ENCODE measurements around the gene OR52N2. TPM values are rescaled to one million over a fixed set of nuclear protein-coding genes. Genes with fewer than 3 reads are reported as not detected.

Gene OR52N2
- total RNA-seq, 4 donors from 2014 or later, result not detected

GRCh38 chr11:5803982-5804381 is 4.7 kb upstream of the OR52N2 start:
- Histone ChIP-seq H3K27me3 (no peaks in the 10 kb centered on the region), H3K4me1 (peaks cover 8% of the 10 kb centered on the region), H3K4me3 (no peak overlapping the region), H3K9me3 (peaks cover 5% of the 10 kb centered on the region), H3K36me3 (no peaks in the 10 kb centered on the region), H3K27ac (no peak overlapping the region)
- no peak for TF ChIP-seq EP300 (IDR thresholded peaks at IDR 0.05)
- no peak for DNase-seq (ENCODE audit: low spot score in 2 of 2)
- WGBS, result 87% methylated on average over 5 of the region's 5 CpGs

GRCh38 chr11:5807580-5807979 is 1.1 kb upstream of the OR52N2 start:
- 69% methylated on average over 8 of the region's 10 CpGs for WGBS
- Histone ChIP-seq H3K4me1 (peaks cover 11% of the 10 kb centered on the region), H3K4me3 (no peak overlapping the region), H3K36me3 (no peaks in the 10 kb centered on the region), H3K27ac (no peak overlapping the region), H3K27me3 (no peaks in the 10 kb centered on the region), H3K9me3 (peaks cover 5% of the 10 kb centered on the region)
- DNase-seq (ENCODE audit: low spot score in 2 of 2), result no peak
- TF ChIP-seq CTCF (IDR thresholded peaks at IDR 0.05), result no peak
- no peak for TF ChIP-seq POLR2A (IDR thresholded peaks at IDR 0.05)
- TF ChIP-seq POLR2AphosphoS5 (IDR thresholded peaks at IDR 0.05), result no peak
- no peak for TF ChIP-seq EP300 (IDR thresholded peaks at IDR 0.05)

DNA sequence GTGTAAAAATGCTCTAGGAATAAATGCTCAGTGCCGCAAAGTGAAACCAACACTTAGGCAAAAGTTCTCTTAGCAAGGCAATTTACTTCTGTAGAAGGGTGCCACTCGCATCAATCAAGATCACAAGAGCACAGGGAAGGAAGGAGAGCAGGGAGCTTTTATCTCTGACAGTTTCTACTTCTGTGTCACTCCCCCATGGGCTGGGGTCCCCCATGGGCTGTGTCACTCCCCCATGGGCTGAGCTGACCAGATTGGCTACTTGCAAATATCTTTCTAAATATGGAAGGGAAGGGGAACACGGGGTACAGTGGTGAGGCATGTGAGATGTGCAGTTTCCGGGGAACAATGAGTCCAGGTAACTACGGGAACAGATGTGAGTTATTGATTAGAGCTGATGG is 397 bp downstream of the OR52N2 start:
- peaks cover 11% of the 10 kb centered on the region for H3K4me1 ChIP-seq
- no peaks in the 10 kb centered on the region for H3K27me3 ChIP-seq
- no peak for DNase-seq (ENCODE audit: low spot score in 2 of 2)
- H3K27ac ChIP-seq, result no peak overlapping the region
- peaks cover 3% of the 10 kb centered on the region for H3K9me3 ChIP-seq
- H3K4me3 ChIP-seq, result peak overlapping the region; percentile 54
- H3K36me3 ChIP-seq, result no peaks in the 10 kb centered on the region
- 33% methylated on average over 5 of the region's 5 CpGs for WGBS
- no peak for TF ChIP-seq POLR2AphosphoS5 (IDR thresholded peaks at IDR 0.05)
- TF ChIP-seq EP300 (IDR thresholded peaks at IDR 0.05), result no peak
- TF ChIP-seq CTCF (IDR thresholded peaks at IDR 0.05), result no peak

DNA sequence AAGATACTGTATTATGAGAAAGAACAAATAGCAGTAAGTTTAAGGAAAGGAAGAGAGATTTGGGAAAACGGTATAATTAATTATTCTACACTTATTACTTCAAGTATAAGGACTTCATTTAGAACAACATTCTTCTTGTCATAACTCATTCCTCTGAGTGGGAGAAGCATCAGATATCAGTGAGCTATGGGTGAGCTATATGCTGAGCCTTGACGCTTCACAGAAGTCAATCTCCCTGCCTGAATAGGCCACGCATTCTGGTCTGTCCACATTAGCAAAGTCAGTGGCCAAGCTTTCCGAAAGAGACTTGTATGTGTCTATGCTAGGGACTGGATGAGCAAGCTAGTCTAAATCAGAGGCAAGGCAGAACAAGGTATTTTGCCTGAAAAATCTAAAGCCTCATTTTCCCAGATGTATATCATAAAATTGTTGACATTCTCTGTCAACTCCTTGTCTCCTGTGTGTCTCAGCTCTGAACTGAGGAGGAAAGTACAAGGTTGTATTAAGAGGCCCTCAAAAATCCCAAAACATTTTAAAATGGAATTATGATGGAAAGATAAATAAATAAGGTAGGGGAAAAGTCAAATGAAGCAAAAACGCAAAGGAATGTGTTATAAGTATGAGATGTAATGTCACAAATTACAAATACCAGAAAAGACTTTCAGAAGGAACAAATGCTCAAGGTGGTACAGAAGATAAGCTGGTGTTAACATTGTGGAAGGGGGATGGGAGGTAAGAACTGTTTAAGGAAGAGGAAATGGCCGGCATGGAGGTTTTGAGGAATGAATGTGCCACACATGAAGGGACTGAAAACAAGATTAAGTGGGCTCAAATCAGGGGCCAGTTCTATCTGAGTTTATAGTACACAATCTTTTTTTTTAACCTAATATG is 1.4 kb downstream of the OR52N2 start:
- H3K27ac ChIP-seq, result no peak overlapping the region
- DNase-seq (ENCODE audit: low spot score in 2 of 2), result no peak
- TF ChIP-seq POLR2AphosphoS5 (IDR thresholded peaks at IDR 0.05), result no peak
- TF ChIP-seq POLR2A (IDR thresholded peaks at IDR 0.05), result no peak
- TF ChIP-seq EP300 (IDR thresholded peaks at IDR 0.05), result no peak
- no peak for TF ChIP-seq CTCF (IDR thresholded peaks at IDR 0.05)
- no peaks in the 10 kb centered on the region for H3K27me3 ChIP-seq
- no peaks in the 10 kb centered on the region for H3K9me3 ChIP-seq
- 72% methylated on average over 6 of the region's 6 CpGs for WGBS
- no peaks in the 10 kb centered on the region for H3K36me3 ChIP-seq
- H3K4me1 ChIP-seq, result peaks cover 11% of the 10 kb centered on the region
- no peak overlapping the region for H3K4me3 ChIP-seq

DNA sequence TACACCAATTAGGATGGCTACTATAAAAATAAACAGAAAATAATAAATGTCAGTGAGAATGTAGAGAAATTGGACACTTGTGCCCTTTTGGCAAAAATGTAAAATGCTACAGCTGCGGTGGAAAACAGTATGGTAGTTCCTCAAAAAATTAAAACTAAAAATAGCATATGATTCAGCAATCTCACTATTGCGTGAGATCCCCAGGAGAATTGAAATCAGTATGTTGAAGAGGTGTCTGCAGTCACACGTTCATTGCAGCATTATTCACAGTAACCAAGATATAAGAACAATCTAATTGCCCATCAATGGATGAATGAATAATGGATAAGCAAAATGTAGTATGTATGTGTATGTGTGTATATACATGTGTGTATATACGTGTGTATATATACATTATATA is 6.8 kb downstream of the OR52N2 start:
- TF ChIP-seq POLR2A (IDR thresholded peaks at IDR 0.05) (no peak), EP300 (IDR thresholded peaks at IDR 0.05) (no peak), CTCF (IDR thresholded peaks at IDR 0.05) (no peak), POLR2AphosphoS5 (IDR thresholded peaks at IDR 0.05) (no peak)
- no peaks in the 10 kb centered on the region for H3K4me1 ChIP-seq

More for the DNA sequence above, 6.8 kb downstream of the OR52N2 start:
- 55% methylated on average over 4 of the region's 4 CpGs for WGBS
- no peak overlapping the region for H3K27ac ChIP-seq
- H3K27me3 ChIP-seq, result no peaks in the 10 kb centered on the region
- H3K36me3 ChIP-seq, result no peaks in the 10 kb centered on the region
- no peaks in the 10 kb centered on the region for H3K9me3 ChIP-seq
- no peak overlapping the region for H3K4me3 ChIP-seq
- no peak for DNase-seq (ENCODE audit: low spot score in 2 of 2)

All from suprapubic skin (tissue), 4 donors.